ENCODE measurements around the gene GFRAL.
"Not testable (repeated sequence)": the region's sequence is repeated elsewhere in the genome, so short reads cannot be mapped to it uniquely, and the experiment has no call there.

GFRAL gene, protein sequence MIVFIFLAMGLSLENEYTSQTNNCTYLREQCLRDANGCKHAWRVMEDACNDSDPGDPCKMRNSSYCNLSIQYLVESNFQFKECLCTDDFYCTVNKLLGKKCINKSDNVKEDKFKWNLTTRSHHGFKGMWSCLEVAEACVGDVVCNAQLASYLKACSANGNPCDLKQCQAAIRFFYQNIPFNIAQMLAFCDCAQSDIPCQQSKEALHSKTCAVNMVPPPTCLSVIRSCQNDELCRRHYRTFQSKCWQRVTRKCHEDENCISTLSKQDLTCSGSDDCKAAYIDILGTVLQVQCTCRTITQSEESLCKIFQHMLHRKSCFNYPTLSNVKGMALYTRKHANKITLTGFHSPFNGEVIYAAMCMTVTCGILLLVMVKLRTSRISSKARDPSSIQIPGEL

DNA sequence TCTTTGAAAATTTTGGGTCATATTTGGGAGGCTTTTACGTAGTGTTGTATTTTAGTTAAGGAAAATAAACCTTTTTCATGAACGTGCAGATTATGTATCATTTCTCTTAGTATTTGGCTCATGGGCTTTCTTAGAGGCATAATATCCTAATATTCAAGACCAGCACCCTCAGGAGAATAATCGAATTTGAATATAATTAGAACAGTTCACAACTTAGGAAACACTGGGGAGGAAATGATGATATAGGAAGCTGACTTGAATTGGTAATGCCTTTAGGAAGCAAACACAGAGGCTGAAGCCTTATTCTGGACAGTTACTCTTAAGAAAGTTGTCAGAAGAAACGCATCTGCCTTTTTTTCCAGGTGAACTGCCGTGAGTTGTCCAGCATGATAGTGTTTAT is at the start of gene GFRAL:
TSS of gene GFRAL (plus strand) at position 301 of the 400 bp plus-strand sequence. CDS start at position 387, 86 bp downstream.
- FAIRE-seq, result no peak

DNA sequence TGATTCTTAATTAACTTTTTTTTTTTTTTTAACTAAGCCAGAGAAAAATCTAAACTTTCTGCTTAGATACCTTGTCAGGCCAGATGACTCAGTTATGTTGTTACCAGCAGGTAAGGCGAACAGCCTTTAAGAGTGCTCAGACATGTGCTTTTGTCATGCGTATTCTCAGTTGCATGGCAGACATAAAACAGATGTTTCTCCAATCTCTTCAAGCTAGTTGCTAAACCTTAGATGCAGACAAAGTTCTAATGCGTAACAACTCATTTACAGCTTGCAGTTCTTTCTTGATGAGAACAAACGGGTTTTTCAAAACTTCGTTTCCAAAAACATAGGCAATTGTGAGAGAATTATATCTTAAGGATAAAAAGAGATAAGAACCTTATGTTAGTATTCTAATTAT is 49.6 kb upstream of the GFRAL start:
- no peak for FAIRE-seq

DNA sequence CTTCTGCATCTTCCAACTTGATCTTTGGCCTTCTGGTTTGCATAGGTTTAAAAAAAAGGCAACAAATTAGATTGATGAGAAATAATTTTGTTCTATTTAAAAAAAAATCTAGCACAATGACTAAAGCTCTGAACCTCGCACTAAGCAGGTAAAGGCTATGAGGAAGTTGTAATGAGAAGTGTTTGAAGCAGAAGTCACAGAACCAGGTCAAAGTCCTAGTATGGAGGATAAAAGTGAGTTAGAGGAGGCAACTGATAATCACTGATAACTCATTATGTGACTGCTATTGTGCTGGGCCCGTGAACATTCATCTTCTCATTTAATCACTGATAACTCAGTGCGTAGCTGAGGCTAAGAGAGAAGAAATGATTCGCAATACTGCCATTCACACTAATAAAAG is 46.1 kb upstream of the GFRAL start:
- no peak for FAIRE-seq

DNA sequence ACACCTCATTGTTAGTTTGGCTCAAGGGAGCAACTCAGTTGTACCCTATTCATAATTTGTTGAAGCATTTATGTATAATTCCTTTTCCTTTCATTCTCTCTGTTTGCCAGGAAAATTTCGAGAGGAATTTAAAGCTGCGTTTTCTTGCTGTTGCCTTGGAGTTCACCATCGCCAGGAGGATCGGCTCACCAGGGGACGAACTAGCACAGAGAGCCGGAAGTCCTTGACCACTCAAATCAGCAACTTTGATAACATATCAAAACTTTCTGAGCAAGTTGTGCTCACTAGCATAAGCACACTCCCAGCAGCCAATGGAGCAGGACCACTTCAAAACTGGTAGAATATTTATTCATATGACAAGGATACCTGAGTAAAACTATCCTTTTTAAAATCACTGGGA is 45.2 kb upstream of the GFRAL start:
- FAIRE-seq, result no peak

DNA sequence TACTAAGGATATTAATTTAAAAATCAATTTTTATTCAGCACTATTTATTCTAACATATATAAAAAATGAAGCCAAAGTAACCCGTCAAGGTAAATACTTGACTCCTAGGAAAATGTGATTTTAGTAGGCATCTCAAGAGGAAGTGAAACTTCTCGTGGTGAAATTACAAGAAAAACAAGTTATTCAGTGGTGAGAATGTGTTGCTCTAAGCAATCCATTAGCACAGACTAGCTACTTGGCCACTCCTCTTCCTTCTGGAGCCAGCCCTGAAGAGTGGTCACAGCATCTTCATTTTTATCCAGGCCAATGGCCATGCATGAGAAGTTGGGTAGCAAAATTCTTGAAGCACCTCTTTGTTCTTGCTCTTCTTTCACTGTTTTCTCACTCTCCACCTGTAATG is 40.4 kb upstream of the GFRAL start:
- no peak for FAIRE-seq

DNA sequence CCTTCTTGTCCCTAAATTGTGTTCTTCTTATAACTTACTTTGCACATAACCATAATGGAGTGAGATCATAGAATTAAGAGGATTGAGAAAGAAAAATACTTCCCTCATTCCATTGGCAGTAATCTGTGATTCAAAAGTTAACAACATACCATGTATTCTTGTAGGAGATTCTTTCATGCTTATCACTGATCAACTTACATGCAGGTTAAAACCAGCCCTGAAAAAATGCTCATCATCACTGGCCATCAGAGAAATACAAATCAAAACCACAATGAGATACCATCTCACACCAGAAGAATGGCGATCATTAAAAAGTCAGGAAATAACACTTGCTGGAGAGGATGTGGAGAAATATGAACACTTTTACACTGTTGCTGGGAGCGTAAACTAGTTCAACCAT is 36.5 kb upstream of the GFRAL start:
- no peak for FAIRE-seq

DNA sequence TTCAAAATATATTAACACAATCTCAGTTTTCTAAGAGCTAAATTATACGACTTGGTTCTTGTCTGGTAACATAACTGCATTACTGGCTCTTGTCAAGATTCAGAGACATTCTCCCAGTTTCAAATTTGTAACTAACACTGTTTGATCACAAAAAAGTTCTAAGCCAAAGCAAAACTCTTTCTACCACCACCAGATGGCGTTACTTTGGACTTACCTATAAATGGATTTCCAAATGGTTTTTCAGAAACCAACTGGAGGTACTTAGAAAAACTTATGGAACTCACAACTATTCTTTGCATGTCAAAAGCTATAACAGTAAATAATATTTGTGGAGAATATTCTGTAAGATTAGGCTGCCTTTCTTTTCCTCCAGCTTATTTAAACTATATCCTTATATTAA is 34.2 kb upstream of the GFRAL start:
- no peak for FAIRE-seq

DNA sequence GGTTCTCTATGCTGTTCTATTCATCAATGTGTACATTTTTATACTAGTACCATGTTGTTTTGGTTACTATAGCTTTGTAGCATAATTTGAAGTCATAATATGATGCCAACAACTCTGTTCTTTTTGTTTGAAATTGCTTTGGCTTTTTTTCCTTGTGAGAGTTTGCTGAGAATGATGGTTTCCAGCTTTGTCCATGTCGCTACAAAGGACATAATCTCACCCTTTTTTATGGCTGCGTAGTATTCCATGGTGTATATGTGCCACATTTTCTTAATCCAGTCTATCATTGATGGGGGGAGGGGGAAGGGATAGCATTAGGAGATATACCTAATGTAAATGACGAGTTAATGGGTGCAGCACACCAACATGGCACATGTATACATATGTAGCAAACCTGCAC is 30.1 kb upstream of the GFRAL start:
- FAIRE-seq, result not testable (repeated sequence)

DNA sequence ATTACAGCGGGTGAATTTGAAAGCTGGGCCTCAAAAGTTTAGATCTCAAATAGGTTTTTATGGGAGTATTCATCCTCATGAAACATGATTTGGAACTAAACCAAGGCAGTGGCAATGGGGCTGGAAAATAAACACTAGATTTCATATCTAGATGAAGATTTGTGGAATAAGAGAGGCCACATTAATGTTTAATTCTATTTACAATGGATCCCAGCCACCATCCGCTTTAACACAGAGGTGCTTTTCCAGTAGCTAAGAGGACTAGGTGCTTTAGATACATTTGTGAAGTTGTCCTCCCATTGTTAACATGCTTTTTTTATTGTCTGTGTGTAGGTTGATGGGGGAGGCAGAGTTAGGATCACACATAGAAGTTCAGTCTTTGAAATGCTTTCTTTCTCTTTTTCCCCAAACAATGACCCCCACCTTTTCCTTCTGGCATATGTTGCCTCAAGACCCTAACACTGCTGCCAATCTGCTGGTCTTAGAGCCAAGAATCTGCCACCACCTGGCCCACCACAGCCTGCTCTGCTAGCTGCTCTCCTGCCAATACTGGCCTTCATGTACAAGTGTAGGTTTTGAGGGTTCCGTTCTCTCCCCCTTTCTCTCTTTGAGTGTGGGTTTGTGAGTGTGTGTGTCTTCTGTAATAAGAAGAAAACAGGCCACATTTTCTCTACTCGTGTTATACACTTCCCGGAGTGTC is 27.8 kb upstream of the GFRAL start:
- FAIRE-seq, result no peak

DNA sequence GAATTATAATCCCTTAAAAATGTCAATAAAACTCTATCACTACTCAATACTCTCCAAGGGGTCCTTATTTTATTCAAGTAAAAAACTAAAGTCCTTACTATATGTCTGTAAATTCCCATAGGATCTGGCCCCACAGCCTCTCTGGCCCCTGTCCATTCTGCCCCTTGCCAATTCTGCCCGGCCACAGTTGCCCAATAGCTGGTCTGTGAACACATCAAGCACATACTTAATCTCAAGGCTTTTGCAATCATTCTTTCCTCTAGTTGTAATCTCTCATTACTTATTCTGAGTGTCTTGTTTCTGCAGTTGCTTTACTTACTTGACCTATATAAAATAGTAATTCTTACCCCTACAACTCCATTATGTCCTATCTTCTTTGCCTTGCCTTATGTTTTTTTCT is 22.5 kb upstream of the GFRAL start:
- FAIRE-seq, result no peak

DNA sequence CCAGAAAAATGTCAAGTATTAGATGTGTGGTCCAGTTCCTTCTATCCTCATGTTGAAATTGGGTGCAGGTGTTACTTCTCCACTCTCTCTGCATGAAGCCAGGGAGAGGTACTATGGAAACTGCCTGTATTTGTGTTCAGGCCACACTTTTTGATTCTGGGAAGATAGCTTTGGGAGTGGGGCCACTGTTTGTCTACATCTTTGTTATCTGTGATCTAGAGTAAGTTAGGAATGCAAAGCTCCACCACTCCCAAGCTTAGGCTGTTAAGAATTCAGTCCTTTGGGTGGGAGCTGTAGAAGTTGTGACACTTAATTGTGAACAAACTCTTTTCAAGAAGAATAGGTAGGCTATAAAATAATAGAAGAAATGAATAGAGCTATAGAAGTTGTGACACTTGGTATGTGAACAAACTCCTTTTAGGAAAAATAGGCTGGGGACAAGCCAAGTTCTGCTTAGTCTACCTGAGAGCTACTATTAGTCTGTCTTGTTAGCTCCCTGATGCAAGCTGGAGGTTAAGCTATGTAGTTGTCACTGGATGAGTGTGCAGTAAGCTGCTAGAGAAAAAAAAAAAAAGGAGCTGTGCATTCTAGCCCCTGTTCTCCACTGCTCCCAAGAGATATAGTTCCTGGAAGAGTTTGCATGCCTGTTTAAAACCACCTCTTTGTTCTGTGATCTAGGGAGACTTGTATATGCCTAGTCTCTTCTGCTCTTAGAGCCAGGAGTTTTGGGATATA is 7.1 kb upstream of the GFRAL start:
- FAIRE-seq, result no peak

DNA sequence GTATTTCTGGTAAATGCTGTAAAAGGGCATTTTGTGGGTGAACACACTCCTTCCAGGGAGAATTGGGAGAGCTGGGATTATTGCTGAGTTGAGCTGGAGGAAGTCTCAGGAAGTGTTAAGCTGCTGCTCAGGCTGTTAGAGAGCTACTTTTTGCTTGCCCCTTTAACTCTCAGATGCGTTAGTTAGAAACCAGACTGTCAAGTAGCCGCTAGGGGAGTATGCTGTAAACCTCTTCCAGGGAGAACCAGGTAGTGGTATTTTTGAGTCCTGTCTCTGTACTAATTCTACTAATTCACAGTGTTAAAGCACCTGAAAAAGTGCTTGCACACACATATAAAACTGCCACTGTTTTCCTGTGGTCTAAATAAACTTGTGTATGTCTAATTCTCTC is 6.6 kb upstream of the GFRAL start:
- no peak for FAIRE-seq

DNA sequence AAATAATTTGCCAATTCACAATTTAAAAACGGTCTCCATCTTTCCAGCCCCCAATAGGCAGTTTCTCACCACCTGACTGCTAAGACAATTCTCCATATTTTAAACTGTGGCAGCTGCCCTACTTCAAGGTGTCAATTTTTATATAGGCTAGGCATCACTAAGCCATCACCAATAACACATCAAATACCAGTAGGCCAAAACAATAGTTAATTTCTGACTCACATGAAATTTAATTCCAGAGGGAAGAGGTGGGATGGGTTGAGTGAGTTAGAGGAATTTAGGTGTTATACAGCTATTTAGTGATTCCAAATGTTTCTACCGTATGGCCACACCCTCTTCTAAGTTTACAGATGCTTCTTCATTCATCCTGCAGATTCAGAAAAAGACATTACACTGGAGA is 49.9 kb downstream of the GFRAL start:
- FAIRE-seq, result no peak

DNA sequence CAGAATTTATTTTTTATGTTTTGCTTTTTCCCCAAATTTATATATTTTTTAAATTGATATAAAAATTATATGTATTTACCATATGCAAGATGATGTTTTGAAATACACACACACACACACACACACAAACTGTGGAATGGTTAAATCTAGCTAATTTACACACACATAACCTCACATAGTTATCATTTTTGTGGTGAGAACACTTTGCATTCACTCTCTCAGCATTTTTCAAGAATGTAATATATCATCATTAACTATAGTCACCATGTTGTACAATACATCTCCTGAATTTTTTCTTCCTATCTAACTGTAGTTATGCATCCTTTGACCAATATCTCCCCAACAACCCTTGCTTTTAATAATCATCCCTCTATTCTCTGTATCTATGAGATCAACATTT is 52.2 kb downstream of the GFRAL start:
- FAIRE-seq, result no peak

DNA sequence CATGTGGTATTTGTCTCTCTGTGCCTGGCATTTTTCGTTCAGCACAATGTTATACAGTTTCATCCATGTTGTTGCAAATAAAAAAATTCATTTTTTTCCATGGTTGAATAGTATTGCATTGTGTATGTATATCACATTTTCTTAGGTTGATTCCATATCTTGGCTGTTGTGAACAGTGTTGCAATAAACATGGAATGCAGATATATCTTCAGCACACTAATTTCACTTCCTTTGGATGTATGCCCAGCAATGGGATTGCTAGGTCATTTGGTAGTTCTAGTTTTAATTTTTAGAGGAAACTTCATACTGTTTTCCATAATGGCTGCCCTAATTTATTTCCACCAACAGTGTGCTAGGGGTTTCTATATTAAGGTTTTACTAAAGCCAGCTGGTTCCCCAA is 52.6 kb downstream of the GFRAL start:
- no peak for FAIRE-seq

DNA sequence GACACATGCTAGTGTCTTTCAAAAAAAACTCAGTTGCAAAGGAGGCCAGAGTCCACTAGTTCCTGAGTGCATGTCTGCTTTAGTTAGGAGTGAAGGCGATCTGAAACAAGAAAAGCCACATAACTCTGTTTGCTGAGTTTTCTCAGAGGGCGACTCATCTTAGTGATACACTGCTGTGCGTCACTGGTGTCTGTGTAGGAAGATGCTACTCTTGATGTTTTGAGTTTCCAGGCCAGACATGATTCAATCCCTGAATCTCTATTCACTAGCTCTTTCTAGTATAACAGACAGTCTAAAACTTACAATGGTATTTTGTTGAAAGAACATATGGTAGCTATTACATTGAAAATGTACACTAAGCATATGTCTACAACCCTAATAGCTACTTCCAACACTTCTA is 60.9 kb downstream of the GFRAL start:
- no peak for FAIRE-seq

DNA sequence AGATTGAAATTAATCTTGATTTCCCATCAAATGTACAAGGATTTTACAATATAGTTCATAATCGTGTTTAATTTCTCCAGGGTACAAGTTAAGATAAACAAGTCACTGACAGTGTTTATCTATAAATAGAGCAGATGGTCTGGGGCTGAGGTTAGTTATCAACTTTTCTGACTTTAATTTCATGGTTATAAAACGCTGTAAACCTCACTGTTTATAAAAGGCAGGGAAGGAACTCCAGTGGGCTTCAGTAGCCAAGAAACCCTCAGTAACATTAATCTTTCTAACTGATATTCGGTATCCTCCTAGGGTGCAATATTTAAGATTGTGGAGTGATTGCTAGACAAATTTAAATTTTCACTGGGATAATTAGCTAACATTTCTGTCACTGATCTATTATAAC is 68.6 kb downstream of the GFRAL start:
- FAIRE-seq, result no peak

DNA sequence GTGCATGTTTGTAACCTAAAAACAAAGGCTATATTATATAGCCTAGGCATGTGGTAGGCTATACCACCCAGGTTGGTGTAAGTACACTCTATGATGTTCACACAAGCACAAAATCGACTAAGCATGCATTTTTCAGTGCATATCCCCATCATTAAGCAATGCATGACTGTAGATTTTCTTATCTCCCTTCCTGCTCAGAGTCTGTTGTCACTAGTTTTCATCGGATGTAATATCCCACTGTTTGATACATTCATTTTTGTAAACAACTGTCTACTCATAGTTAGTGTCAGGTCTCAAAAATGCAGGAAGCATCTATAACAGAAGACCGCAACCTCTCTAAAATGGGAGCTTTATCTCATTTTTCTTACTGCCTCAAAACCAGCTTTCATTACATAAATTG is 70.7 kb downstream of the GFRAL start:
- FAIRE-seq, result no peak

DNA sequence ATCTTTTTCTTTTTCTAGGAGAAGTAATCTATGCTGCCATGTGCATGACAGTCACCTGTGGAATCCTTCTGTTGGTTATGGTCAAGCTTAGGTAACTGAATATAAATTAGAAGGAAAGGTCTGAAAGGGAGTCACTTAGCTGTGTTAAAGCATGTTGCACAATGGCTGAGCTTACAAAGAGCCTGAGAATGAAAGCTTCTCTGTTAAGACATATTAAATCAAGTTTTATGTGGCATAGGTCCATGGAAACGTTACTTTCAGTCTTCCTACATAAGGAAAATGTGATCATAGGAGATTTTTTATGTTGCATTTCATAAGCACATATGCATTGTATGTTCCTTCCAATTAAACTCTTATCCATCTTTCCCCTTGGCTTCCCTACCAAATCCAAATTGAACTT is 72.1 kb downstream of the GFRAL start:
- FAIRE-seq, result no peak

DNA sequence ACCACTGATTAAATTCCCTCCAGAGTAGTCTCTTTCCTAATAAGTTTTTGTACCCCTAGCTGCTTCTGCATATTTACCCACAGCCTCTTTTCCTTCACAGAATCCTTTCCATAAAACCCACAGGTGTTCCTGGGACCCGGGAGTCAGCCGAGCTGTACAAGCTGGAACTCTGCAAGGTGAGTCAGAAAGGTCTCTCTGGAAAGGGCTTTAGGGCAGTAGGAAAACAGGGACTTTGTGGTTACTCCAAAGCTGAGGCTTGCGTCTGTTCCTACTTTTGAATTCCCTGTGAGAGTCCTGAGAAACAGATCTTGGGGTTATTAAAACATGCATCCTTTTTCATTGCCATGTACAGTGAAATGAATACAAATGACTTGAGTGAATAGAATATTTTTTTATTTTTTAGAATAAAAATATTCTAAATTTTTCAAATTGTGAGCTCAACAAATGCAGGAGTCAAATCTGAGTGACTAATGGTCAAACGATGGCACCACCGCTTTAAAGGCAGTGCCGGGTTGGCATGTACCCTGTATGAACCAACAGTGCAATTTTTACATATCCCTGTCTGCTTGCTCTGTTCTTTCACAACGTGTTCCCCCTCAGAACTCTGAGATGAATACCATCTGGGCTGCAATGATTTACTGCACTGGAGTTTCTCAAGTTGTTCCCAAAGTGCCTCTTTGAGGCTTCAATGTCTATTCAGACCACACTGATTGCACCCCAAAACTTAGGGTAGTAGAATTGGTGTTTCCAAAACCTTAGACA is 78.4 kb downstream of the GFRAL start:
- no peak for FAIRE-seq

DNA sequence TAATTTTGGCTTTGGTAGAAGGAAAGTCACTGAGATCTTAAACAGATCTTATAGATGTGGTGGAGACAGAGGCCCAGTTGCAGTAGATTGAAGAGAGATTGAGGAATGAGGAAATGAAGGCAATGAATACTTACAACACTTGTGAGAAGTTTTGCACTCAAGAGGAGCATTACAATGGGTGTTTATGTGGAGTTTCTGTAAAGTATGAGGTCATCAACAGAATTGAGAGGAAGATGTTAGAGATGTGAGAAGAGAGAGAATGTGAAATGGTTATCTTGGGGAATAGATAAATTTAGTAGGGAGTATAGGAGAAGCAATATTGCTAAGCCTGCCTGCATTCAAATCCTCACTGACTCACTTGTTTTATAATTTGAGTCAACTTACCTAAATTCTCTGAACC is 83.4 kb downstream of the GFRAL start:
- FAIRE-seq, result no peak

DNA sequence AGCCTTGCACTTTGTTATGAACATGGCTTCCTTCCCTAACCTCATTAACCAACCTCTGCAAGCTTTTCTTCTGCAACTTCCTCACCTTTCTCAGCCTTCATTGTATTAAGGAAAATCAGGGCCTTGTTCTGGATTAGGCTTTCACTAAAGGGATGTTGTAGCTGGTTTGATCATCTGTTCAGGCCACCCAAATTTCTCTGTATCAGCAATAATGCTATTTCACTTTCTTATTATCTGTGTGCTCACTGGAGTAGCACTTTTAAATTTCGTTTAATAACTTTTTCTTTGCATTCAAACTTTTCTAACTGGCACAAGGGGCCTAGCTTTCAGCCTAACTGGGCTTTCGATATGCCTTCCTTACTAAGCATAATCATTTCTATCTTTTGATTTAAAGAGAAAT is 96.7 kb downstream of the GFRAL start:
- FAIRE-seq, result no peak

DNA sequence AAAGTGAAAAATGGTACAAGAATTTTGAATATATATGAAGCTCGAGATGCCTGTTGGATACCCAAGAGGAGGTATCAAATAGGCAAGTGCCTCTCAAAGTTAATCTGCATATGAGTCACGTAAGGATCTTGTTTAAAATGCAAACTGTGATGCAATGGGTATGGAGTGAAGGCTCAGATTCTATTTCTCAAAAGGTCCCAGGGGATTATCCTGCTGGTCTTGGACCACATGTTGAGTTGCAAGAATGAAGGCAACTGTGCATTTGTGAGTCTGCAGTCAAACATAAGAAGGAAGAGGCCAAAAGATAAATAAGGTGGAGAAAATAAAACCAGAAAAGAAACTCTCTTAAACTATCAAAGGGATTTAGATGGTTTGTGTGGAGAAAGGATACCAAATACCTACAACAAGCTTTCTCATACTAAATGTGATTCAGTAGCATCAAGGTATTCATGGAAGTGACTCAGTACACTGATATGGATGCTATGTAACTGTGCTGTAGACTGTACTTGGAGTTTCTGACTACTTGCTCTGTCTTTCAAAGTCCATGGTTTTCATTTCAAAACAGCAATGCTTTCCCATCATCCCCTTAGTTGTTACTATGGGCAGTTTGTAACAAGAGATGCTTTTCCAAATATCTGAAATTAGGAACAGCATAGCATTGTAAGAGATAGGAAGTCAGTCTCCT is 106.3 kb downstream of the GFRAL start:
- FAIRE-seq, result no peak
